B cell (primary cell): Measurements from ENCODE around the gene WASF2.

Experiments
- CTCF ChIP-seq: fragments of 200-600 bp; IDR thresholded peaks from one replicate; pipeline ENCODE4 v1.8.0; 2022; ENCODE audit warnings: antibody characterized with exemption, mild to moderate bottlenecking
- EZH2 ChIP-seq: IDR thresholded peaks from 2 replicates; pipeline ENCODE4 v1.6.1; 2012; ENCODE audit warnings: borderline replicate concordance, low read depth, mild to moderate bottlenecking, moderate library complexity, low read length; ENCODE audit not compliant: insufficient read depth, poor library complexity, severe bottlenecking

GRCh38 chr1:27431601-27431940, 58.4 kb downstream of the WASF2 start:
- no peak for TF ChIP-seq CTCF
- TF ChIP-seq EZH2 = no peak
